ACHN (cell line): ENCODE data around the gene GLRA1.
"Not testable (repeated sequence)": the region's sequence is repeated elsewhere in the genome, so short reads cannot be mapped to it uniquely, and the experiment has no call there.

Experiments used
- DNase-seq: peaks from one replicate; pipeline ENCODE4 v3.0.0-alpha.2; 2015
- in situ Hi-C: cut with HindIII; loops from 2 replicates; pipeline ENCODE4 v1.10.0; 2017; ENCODE audit warnings: low sequenced_read_pairs, low pct_ligation_motif_present, low pct_unique_long_range_greater_than_20kb

GLRA1 gene

DNA sequence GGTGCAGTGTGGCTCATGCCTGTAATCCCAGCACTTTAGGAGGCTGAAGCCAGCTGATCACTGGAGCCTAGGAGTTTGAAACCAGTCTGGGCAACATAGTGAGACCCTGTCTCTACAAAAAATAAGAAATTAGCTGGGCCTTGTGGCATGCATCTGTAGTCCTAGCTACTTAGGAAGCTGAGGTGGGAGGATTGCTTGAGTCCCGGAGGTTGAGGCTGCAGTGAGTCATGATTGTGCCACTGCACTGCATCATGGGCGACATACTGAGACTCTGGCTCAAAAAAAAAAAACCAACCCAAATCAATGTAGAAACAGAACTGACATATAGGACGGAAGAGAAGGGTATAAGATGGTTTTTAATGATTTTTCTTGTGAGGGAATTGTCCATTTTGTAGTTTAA, 125.2 kb downstream of the GLRA1 start:
- DNase-seq = no peak
- in situ Hi-C loops = no loop called here

GRCh38 chr5:151798674-151799073, 126.0 kb downstream of the GLRA1 start:
- in situ Hi-C loops = no loop called here
- DNase-seq = no peak

DNA sequence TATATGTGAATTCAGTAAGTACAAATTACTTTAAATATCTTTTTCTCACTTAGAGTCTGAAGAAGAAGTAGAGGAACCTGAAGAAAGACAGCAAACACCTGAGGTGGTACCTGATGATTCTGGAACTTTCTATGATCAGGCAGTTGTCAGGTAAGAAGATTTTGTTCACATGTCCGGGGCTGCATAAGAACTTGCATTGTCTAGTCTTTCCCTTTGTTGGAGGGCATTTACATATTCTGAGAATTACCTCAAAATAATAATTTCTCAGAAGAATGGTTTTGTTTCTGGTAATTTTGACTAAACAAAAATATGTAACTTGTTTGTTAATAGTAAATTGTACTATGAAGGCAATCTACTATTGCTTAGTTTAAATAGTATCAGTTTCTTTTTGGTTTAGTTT, 129.2 kb downstream of the GLRA1 start:
- in situ Hi-C loops = no loop called here
- no peak for DNase-seq

DNA sequence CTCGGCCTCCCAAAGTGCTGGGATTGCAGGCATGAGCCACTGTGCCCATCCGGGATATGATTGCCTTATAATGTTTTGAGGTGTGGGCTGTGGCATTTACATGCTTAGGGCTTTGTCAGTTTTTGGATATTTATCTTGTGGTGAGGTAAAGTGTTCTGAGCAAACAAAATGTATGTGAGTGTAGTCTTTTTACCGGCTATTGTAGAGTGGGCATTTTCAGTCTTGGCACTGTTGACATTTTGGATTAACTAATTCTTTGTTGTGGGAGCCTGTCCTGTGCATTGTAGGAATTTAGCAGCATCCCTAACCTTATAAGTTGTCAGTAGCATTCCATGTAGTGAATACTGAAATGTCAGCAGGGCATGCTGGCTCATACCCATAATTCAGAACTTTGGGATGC, 131.3 kb downstream of the GLRA1 start:
- DNase-seq = no peak
- in situ Hi-C loops = no loop called here

- in situ Hi-C loops = no loop called here
- no peak for DNase-seq
Observed at GRCh38 chr5:151787817-151788216, 136.8 kb downstream of the GLRA1 start.

GRCh38 chr5:151786468-151786867, 138.2 kb downstream of the GLRA1 start:
- in situ Hi-C loops = no loop called here
- no peak for DNase-seq

- DNase-seq = no peak
- in situ Hi-C loops = no loop called here
Observed at GRCh38 chr5:151784141-151784540, 140.5 kb downstream of the GLRA1 start.

- DNase-seq, in situ Hi-C loops: not testable (repeated sequence)
Observed at GRCh38 chr5:151783664-151784063, 141.0 kb downstream of the GLRA1 start.

- in situ Hi-C loops = no loop called here
- no peak for DNase-seq
Observed at GRCh38 chr5:151781201-151781600, 143.4 kb downstream of the GLRA1 start.

GRCh38 chr5:151780348-151780747, 144.3 kb downstream of the GLRA1 start:
- DNase-seq = no peak
- in situ Hi-C loops = no loop called here

GRCh38 chr5:151779531-151780125, 145.0 kb downstream of the GLRA1 start:
- in situ Hi-C loops = no loop called here
- DNase-seq = no peak

- in situ Hi-C loops = no loop called here
- no peak for DNase-seq
Observed at GRCh38 chr5:151775025-151775606, 149.5 kb downstream of the GLRA1 start.

DNA sequence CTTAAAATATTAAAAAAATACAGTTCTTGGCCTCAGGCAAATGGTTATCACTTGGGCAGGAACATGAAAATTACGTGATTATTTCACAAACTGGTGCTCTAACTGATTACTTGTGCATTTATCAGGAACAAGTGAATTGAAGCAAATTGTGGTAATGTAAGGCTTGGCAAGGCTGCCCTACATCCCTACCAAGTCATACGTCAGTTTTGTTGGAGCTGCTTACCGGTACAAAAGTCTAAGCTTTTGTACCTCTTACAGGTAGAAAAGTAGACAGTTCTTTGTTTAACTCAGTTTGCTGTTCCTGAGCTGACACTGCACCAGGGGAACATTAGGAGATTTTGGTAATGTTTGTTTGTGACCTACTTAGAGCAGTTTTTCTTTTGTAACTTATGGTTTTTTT, 150.7 kb downstream of the GLRA1 start:
- no peak for DNase-seq
- in situ Hi-C loops = no loop called here

DNA sequence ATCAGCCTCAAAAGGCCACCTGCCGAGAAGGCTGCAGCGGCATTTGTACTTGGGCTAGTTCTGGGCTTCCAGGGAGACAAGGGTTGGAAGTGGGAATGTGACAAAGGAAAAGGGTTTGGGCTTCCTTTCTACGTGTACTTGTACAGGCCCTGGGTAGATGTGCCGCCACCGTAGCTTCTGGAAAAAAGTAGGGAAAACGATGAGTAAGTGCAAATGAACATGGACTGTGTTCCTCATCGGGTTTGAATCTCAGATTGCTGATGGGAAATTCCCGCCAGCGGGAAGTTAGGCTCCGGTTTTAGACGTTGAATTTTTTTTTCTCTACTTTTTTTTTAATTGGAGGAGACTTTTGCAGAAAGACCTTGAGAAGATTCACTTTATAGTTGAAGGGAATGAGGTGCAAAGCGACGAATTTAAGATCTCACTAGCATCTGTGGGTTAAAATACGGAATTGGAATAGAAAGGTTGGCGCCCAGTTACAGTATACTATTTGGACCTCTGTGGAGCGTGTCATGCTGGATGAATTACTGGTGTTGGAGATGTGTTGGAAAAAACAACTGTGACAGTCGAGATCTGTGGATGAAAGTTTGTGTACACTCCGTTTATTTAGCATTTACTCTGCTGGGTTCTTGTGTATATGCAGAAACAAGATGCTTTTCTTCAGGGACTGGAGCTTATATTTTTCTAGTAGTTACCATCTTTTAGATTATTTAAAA, 151.6 kb downstream of the GLRA1 start:
- in situ Hi-C loops = no loop called here
- peak; percentile 22 for DNase-seq
